Activated CD8-positive, alpha-beta memory T cell treated with anti-CD3 and anti-CD28 coated beads for 4 hours (primary cell): ENCODE data around the gene ASAP2.

Experiments
- DNase-seq, 2 donors: peaks; one replicate each; pipeline ENCODE4 v3.0.0-alpha.2; 2020; ENCODE audit warnings: low read depth in 2 of 2

Gene ASAP2

GRCh38 chr2:9325428-9325827 lies 118.8 kb downstream of the ASAP2 start:
- DNase-seq: no peak

- DNase-seq: no peak
These were observed 120.4 kb downstream of the ASAP2 start for GRCh38 chr2:9326975-9327374.

GRCh38 chr2:9327873-9328352 lies 121.3 kb downstream of the ASAP2 start:
- no peak for DNase-seq

- DNase-seq: no peak
These were observed 122.3 kb downstream of the ASAP2 start for GRCh38 chr2:9328931-9329330.

- no peak for DNase-seq
These were observed 122.9 kb downstream of the ASAP2 start for GRCh38 chr2:9329497-9329896.

GRCh38 chr2:9330612-9331270 lies 124.1 kb downstream of the ASAP2 start:
- no peak for DNase-seq

GRCh38 chr2:9331704-9332103 lies 125.1 kb downstream of the ASAP2 start:
- no peak for DNase-seq

GRCh38 chr2:9332136-9332852 lies 125.7 kb downstream of the ASAP2 start:
- DNase-seq: no peak

GRCh38 chr2:9332853-9333245 lies 126.2 kb downstream of the ASAP2 start:
- DNase-seq: no peak

GRCh38 chr2:9333591-9334171 lies 127.1 kb downstream of the ASAP2 start:
- DNase-seq: no peak

GRCh38 chr2:9334761-9335160 lies 128.1 kb downstream of the ASAP2 start:
- no peak for DNase-seq

GRCh38 chr2:9335322-9335832 lies 128.8 kb downstream of the ASAP2 start:
- DNase-seq: no peak

GRCh38 chr2:9336241-9336575 lies 129.6 kb downstream of the ASAP2 start:
- DNase-seq: no peak

- no peak for DNase-seq
These were observed 130.1 kb downstream of the ASAP2 start for GRCh38 chr2:9336576-9337314.

- no peak for DNase-seq
These were observed 131.3 kb downstream of the ASAP2 start for GRCh38 chr2:9337901-9338300.

- no peak for DNase-seq
These were observed 134.8 kb downstream of the ASAP2 start for GRCh38 chr2:9341337-9341887.

GRCh38 chr2:9342659-9343058 lies 136.0 kb downstream of the ASAP2 start:
- DNase-seq: no peak

GRCh38 chr2:9343524-9343923 lies 136.9 kb downstream of the ASAP2 start:
- DNase-seq: no peak

- no peak for DNase-seq
These were observed 137.8 kb downstream of the ASAP2 start for GRCh38 chr2:9344434-9344833.

GRCh38 chr2:9345343-9345742 lies 138.7 kb downstream of the ASAP2 start:
- DNase-seq: no peak

- no peak for DNase-seq
These were observed 139.4 kb downstream of the ASAP2 start for GRCh38 chr2:9345997-9346396.

GRCh38 chr2:9346885-9347284 lies 140.3 kb downstream of the ASAP2 start:
- no peak for DNase-seq
